Upper lobe of right lung (tissue), 1 donor: Measurements from ENCODE around the gene RREB1. TPM values are rescaled to one million over a fixed set of nuclear protein-coding genes. Genes with fewer than 3 reads are reported as not detected.

Experiments
- ATAC-seq: fragments of 200-7000 bp; cut with Tn5 transposase; one replicate; pipeline ENCODE4 v1.9.1; 2020; ENCODE audit warnings: mild to moderate bottlenecking, moderate library complexity
- DNase-seq: peaks from one replicate; pipeline ENCODE4 v3.0.0-alpha.2; 2020
- H3K27ac ChIP-seq: fragments of 200-600 bp; one replicate; pipeline ENCODE4 v1.8.0; 2022
- H3K27me3 ChIP-seq: fragments of 200-600 bp; one replicate; pipeline ENCODE4 v1.8.0; 2022; ENCODE audit warnings: mild to moderate bottlenecking
- H3K36me3 ChIP-seq: fragments of 200-600 bp; one replicate; pipeline ENCODE4 v1.8.0; 2022
- H3K4me1 ChIP-seq: fragments of 200-600 bp; one replicate; pipeline ENCODE4 v1.8.0; 2022
- H3K4me3 ChIP-seq: fragments of 200-600 bp; one replicate; pipeline ENCODE4 v1.8.0; 2022; ENCODE audit warnings: mild to moderate bottlenecking
- H3K9me3 ChIP-seq: fragments of 200-600 bp; one replicate; pipeline ENCODE4 v1.8.0; 2022
- CTCF ChIP-seq: fragments of 200-600 bp; IDR thresholded peaks from one replicate; pipeline ENCODE4 v1.8.0; 2022; ENCODE audit warnings: antibody characterized with exemption
- intact Hi-C: fragments of 100-400 bp; cut with DNase I; formaldehyde crosslinking; loops from one replicate; pipeline ENCODE4 v1.11.0; 2022
- long read RNA-seq: library from polyadenylated mRNA; unstranded; transcript quantifications from one replicate; pipeline ENCODE4 v2.0.0, GENCODE V29; 2021
- total RNA-seq: library from RNA; stranded (reverse); fragmentation: NEBNext Ultra II Directional; extraction: Animal tissue kit (Norgen Biotek cat#: 25700); gene quantifications from one replicate; pipeline ENCODE4 v1.2.1, GENCODE V29; 2021
- donor health status: DM: no; HTN: yes; CAD: no; lungs with severe emphysema.

Gene RREB1, protein sequence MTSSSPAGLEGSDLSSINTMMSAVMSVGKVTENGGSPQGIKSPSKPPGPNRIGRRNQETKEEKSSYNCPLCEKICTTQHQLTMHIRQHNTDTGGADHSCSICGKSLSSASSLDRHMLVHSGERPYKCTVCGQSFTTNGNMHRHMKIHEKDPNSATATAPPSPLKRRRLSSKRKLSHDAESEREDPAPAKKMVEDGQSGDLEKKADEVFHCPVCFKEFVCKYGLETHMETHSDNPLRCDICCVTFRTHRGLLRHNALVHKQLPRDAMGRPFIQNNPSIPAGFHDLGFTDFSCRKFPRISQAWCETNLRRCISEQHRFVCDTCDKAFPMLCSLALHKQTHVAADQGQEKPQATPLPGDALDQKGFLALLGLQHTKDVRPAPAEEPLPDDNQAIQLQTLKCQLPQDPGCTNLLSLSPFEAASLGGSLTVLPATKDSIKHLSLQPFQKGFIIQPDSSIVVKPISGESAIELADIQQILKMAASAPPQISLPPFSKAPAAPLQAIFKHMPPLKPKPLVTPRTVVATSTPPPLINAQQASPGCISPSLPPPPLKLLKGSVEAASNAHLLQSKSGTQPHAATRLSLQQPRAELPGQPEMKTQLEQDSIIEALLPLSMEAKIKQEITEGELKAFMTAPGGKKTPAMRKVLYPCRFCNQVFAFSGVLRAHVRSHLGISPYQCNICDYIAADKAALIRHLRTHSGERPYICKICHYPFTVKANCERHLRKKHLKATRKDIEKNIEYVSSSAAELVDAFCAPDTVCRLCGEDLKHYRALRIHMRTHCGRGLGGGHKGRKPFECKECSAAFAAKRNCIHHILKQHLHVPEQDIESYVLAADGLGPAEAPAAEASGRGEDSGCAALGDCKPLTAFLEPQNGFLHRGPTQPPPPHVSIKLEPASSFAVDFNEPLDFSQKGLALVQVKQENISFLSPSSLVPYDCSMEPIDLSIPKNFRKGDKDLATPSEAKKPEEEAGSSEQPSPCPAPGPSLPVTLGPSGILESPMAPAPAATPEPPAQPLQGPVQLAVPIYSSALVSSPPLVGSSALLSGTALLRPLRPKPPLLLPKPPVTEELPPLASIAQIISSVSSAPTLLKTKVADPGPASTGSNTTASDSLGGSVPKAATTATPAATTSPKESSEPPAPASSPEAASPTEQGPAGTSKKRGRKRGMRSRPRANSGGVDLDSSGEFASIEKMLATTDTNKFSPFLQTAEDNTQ (N-terminal part only)
- 60.2 TPM for total RNA-seq
- long read RNA-seq, partial matches to known transcripts = 24 of 48 reads
- long read RNA-seq, other reads (novel, unspliced or antisense) = 24 of 48 reads

DNA sequence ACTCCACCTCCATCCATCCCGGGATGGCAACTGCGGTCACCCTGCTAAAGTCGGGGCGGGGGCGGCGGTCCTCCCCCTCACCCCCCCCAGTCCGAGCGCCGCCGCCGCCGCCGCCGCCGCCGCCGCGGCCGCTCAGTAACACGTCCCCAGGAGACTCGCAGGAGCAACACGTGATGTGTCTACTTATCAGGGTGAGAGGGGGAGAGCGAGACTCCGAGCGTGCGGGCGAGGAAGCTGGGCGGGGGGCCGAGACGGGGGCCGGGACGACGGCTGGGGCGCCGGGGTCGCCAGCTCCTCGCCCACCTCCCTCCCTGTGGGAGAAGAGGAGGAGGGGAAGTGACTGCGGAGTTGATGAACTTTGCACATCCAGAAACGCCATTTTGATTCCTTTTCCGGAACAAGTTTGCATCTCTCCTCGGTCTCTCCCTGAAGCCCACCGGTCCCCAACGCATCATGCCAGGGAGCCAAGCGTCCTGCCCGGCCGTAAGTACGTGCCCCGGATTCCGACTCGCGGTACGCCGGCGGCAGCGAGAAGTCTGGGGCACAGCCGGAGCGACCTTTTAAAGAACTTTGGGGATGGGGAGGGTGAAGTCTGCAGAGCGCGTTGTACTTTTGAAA is at the start of gene RREB1:
Gene RREB1, plus strand, starts transcription at position 384 of the 618 bp plus-strand sequence. CDS start 73,951 bp downstream, outside the sequence.
- no peak for TF ChIP-seq CTCF
- Histone ChIP-seq H3K4me1 (peaks cover 28% of the 10 kb centered on the region), H3K27ac (peak within 1 kb of the TSS; percentile 91), H3K36me3 (no peaks in the 10 kb centered on the region), H3K4me3 (peak within 1 kb of the TSS; percentile 97), H3K27me3 (no peaks in the 10 kb centered on the region), H3K9me3 (no peaks in the 10 kb centered on the region)
- DNase-seq (peak; percentile 84), ATAC-seq (peak; percentile 81)
- intact Hi-C loops = loop anchor here (10.0 kb wide), 1 partner anchor 127 kb away; no protein-coding TSS in a partner anchor

- no peak for TF ChIP-seq CTCF
- Histone ChIP-seq H3K4me3 (no peak overlapping the region), H3K4me1 (no peaks in the 10 kb centered on the region), H3K9me3 (no peaks in the 10 kb centered on the region), H3K27ac (peak overlapping the region; percentile 80), H3K27me3 (no peaks in the 10 kb centered on the region), H3K36me3 (no peaks in the 10 kb centered on the region)
- peak; percentile 97 for ATAC-seq
- DNase-seq = no peak
- intact Hi-C loops = no loop called here
Measured at GRCh38 chr6:7058250-7058923, 49.4 kb upstream of the RREB1 start.

GRCh38 chr6:7060769-7061516 is 46.8 kb upstream of the RREB1 start:
- DNase-seq (no peak), ATAC-seq (no peak)
- H3K4me1 ChIP-seq = no peaks in the 10 kb centered on the region
- H3K27me3 ChIP-seq = no peaks in the 10 kb centered on the region
- no peak overlapping the region for H3K4me3 ChIP-seq
- H3K9me3 ChIP-seq = no peaks in the 10 kb centered on the region
- H3K36me3 ChIP-seq = no peaks in the 10 kb centered on the region
- intact Hi-C loops = no loop called here
- TF ChIP-seq CTCF = no peak
- H3K27ac ChIP-seq = peak overlapping the region; percentile 53

DNA sequence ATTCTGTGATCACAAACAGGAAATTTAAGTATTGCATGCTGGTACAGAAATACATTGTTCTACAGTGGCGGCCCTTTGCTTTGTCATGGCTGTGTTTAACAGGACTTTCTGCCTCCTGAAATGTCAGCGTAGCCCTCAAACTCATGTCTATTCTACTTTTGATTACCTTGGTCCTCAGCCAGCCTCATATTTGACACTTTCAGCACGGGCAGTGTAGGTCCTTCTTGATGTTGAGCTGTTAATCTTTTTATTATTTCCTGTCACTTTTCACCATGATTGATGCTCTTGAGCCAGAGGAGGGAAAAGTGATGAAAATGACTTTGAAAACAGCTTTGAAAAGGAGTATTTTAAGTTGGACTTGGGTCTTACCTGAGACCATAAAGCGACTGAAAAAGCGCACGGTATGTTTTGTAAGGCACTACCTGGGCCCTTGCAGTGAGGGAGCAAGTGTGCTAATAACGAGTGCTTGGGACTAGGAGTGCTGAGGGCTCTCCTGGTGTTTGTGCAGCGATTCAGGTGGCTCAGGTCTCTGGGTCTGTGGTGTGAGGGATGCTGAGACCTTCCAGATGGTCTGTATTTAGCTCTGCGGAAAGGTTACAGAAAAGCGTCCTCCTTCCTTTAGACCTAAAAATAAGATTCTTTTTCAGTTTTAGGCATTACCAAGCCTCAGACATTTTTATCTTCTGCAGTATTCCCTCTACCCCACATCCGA is 45.2 kb upstream of the RREB1 start:
- Histone ChIP-seq H3K4me3 (no peak overlapping the region), H3K36me3 (no peaks in the 10 kb centered on the region), H3K27ac (peak overlapping the region; percentile 53), H3K27me3 (no peaks in the 10 kb centered on the region), H3K4me1 (no peaks in the 10 kb centered on the region), H3K9me3 (no peaks in the 10 kb centered on the region)
- no peak for TF ChIP-seq CTCF
- DNase-seq (no peak), ATAC-seq (peak; percentile 83)
- intact Hi-C loops = no loop called here
